Heart right ventricle (tissue), 16 donors: Measurements from ENCODE around the gene DIP2A. TPM values are rescaled to one million over a fixed set of nuclear protein-coding genes. Genes with fewer than 3 reads are reported as not detected.
A peak's percentile ranks its signal among the peaks of the same experiment; 100 is the strongest.

Experiments used
- ATAC-seq, 8 donors: fragments of 200-7000 bp; cut with Tn5 transposase; one replicate each; pipeline ENCODE4 v1.9.1; 2020; ENCODE audit warnings: mild to moderate bottlenecking in 8 of 8, moderate library complexity in 8 of 8, moderate number of reproducible peaks in 1 of 8
- DNase-seq, 2 donors: peaks; one replicate each; pipeline ENCODE4 v3.0.0-alpha.2; 2020
- H3K27ac ChIP-seq, 10 donors: fragments of 200-600 bp; sonication (generic) in 2 of 10; one replicate each; pipeline versions ENCODE4 v1.5.0 to v1.8.0; 2020 to 2022; ENCODE audit warnings: mild to moderate bottlenecking in 3 of 10
- H3K27me3 ChIP-seq, 7 donors: fragments of 200-600 bp; one replicate each; pipeline ENCODE4 v1.8.0; 2021 to 2022; ENCODE audit warnings: mild to moderate bottlenecking in 2 of 7
- H3K36me3 ChIP-seq, 9 donors: fragments of 200-600 bp; sonication (generic) in 1 of 9; one replicate each; pipeline versions ENCODE4 v1.5.0 to v1.8.0; 2020 to 2022; ENCODE audit warnings: mild to moderate bottlenecking in 2 of 9
- H3K4me1 ChIP-seq, 9 donors: fragments of 200-600 bp; sonication (generic) in 1 of 9; one replicate each; pipeline versions ENCODE4 v1.5.0 to v1.8.0; 2020 to 2022; ENCODE audit warnings: mild to moderate bottlenecking in 4 of 9
- H3K4me3 ChIP-seq, 10 donors: fragments of 200-600 bp; sonication (generic) in 2 of 10; one replicate each; pipeline versions ENCODE4 v1.5.0 to v1.8.0; 2020 to 2022; ENCODE audit warnings: mild to moderate bottlenecking in 7 of 10, moderate library complexity in 2 of 10
- H3K9me3 ChIP-seq, 11 donors: fragments of 200-600 bp in 10 of 11; sonication (generic) in 2 of 11; one replicate each; pipeline versions ENCODE4 v1.5.0 to v1.8.0; 2013 to 2022; ENCODE audit warnings: mild to moderate bottlenecking in 2 of 11, control low read depth in 1 of 11, moderate library complexity in 1 of 11
- CTCF ChIP-seq, 9 donors: fragments of 200-600 bp; sonication (generic) in 2 of 9; IDR thresholded peaks; one replicate each; pipeline versions ENCODE4 v1.5.0 to v1.8.0; 2021 to 2022; ENCODE audit warnings: antibody characterized with exemption in 9 of 9, mild to moderate bottlenecking in 5 of 9, moderate library complexity in 1 of 9
- WGBS, 2 donors: extraction: QIAGEN DNeasy Blood & Tissue Kit; methylation state at CpG; one replicate each; pipeline ENCODE4 v1.1.7; 2013; ENCODE audit warnings: inconsistent platforms in 1 of 2; 5-methylcytosine and 5-hydroxymethylcytosine counted together
- intact Hi-C, 10 donors: fragments of 100-400 bp; cut with DNase I; formaldehyde crosslinking; loops; one replicate each; pipeline versions ENCODE4 v1.11.1 to v1.14.2; 2022
- polyA plus RNA-seq, 2 donors: library from polyadenylated mRNA; stranded (reverse); fragments of 200-250 nt; gene quantifications; one replicate each; pipeline ENCODE4 v1.2.3, GENCODE V29; 2013
- total RNA-seq, 10 donors: library from RNA; stranded (reverse); fragmentation: NEBNext Ultra II Directional in 3 of 10; extraction: Animal tissue kit (Norgen Biotek cat#: 25700) in 3 of 10; gene quantifications; one replicate each; pipeline versions ENCODE4 v1.2.1 to v1.2.4, GENCODE V29; 2021 to 2023
- donor health status: Arrhythmogenic right ventricular cardiomyopathy.
- donor health status: ischemic (EF 13 %, LVEDD 7.1; RV severe dilation, severe dysfunction).
- donor health status: healthy with polysubstance abuse.
- donor health status: DM: no; HTN: yes; CAD: no.
- donor health status: DM: no; HTN: no; CAD: no.
- donor health status: ischemic (EF 25% LVEDD 6.9; RV normal size, moderate dysfunction).
- donor health status: ischemic (EF 25% LVEDD 5.7; RV mildly dilated, moderate dysfunction).
- donor health status: healthy.
- donor health status: DM: yes; HTN: yes; CAD: no.
- donor health status: Ischemic cardiomyopathy.
- donor health status: ischemic (EF 35%, LVEDD 5.7; RV mildly dilated, moderate dysfunction).
- donor health status: nonischemic (EF 11% LVEDD 7.7; RV severe dilation, severe dysfunction).
- donor health status: DM: yes; HTN: yes; CAD: no.
- donor health status: PGD.
- donor health status: ischemic (EF 29% LVEDD 5.4; RV normal size, mild dysfunction).
- donor health status: nonischemic (EF 23%, LVEDD 6.1; RV moderate dilation, normal function).

DIP2A gene
- total and polyA plus RNA-seq, 12 donors, result 9.4 to 45.2 (median 22.9) TPM

- WGBS, 2 donors, result 97 to 100% methylated on average over 1 of the region's 1 CpG
- Histone ChIP-seq H3K9me3 (peaks cover 0 to 4% (median 0%) of the 10 kb centered on the region in 11 donors), H3K27ac (no peak overlapping the region), H3K27me3 (no peaks in the 10 kb centered on the region), H3K4me3 (no peak overlapping the region), H3K36me3 (no peaks in the 10 kb centered on the region), H3K4me1 (peaks cover 0 to 14% (median 0%) of the 10 kb centered on the region in 9 donors)
- intact Hi-C loops, result no loop called here
- DNase-seq (no peak), ATAC-seq (no peak)
- TF ChIP-seq CTCF (IDR thresholded peaks at IDR 0.05), result no peak
Observed at GRCh38 chr21:46616656-46617055, 158.0 kb downstream of the DIP2A start.

- Histone ChIP-seq H3K27ac (no peak overlapping the region), H3K4me1 (peaks cover 0 to 22% (median 0%) of the 10 kb centered on the region in 9 donors), H3K9me3 (peaks cover 0 to 4% (median 0%) of the 10 kb centered on the region in 11 donors), H3K27me3 (no peaks in the 10 kb centered on the region), H3K36me3 (no peaks in the 10 kb centered on the region), H3K4me3 (no peak overlapping the region)
- DNase-seq (no peak), ATAC-seq (peak in 1 of 8 donors; percentile 44)
- WGBS, 2 donors, result 58 to 66% methylated on average over 6 of the region's 6 CpGs
- intact Hi-C loops, result no loop called here
- no peak for TF ChIP-seq CTCF (IDR thresholded peaks at IDR 0.05)
Observed at GRCh38 chr21:46617267-46618051, 158.8 kb downstream of the DIP2A start.

GRCh38 chr21:46618738-46619379 is 160.2 kb downstream of the DIP2A start:
- intact Hi-C loops, result no loop called here
- no peak overlapping the region for H3K27ac ChIP-seq
- no peak for TF ChIP-seq CTCF (IDR thresholded peaks at IDR 0.05)
- no peaks in the 10 kb centered on the region for H3K36me3 ChIP-seq
- ATAC-seq (no peak), DNase-seq (no peak)
- peaks cover 0 to 34% (median 0%) of the 10 kb centered on the region in 9 donors for H3K4me1 ChIP-seq
- H3K27me3 ChIP-seq, result no peaks in the 10 kb centered on the region
- H3K4me3 ChIP-seq, result no peak overlapping the region
- H3K9me3 ChIP-seq, result peaks cover 0 to 4% (median 0%) of the 10 kb centered on the region in 11 donors
- WGBS, 2 donors, result 93 to 96% methylated on average over 5 of the region's 5 CpGs

Other genes starting within 250 kb of the DIP2A start
- 10 to 100 TPM; 30.5 to 74.7 (median 40.7) TPM for gene LSS, start 230.1 kb upstream of the DIP2A start, total RNA-seq
- gene LSS, start 230.1 kb upstream of the DIP2A start, polyA plus RNA-seq, result 10 to 100 TPM; 22.5 to 44.0 TPM
- gene MCM3AP, start 173.3 kb upstream of the DIP2A start, total RNA-seq, result 10 to 100 TPM; 45.6 to 68.4 (median 53.9) TPM
- 10 to 100 TPM; 31.0 to 37.1 TPM for gene MCM3AP, start 173.3 kb upstream of the DIP2A start, polyA plus RNA-seq
- gene YBEY, start 172.5 kb upstream of the DIP2A start, total RNA-seq, result 10 to 100 TPM; 11.9 to 25.7 (median 16.7) TPM
- gene YBEY, start 172.5 kb upstream of the DIP2A start, polyA plus RNA-seq, result 10 to 100 TPM; 15.8 to 18.1 TPM
- 1 to 10 TPM in 8 of 10 donors, under 1 TPM in 2; 0.98 to 2.0 (median 1.3) TPM for gene C21orf58, start 135.0 kb upstream of the DIP2A start, total RNA-seq
- 1 to 10 TPM in 1 of 2 donors, under 1 TPM in 1; 0.51 to 2.9 TPM for gene C21orf58, start 135.0 kb upstream of the DIP2A start, polyA plus RNA-seq
- 10 to 100 TPM; 17.5 to 58.6 (median 29.7) TPM for gene PCNT, start 134.7 kb upstream of the DIP2A start, total RNA-seq
- 10 to 100 TPM; 23.0 to 25.4 TPM for gene PCNT, start 134.7 kb upstream of the DIP2A start, polyA plus RNA-seq
- gene S100B, start 146.2 kb downstream of the DIP2A start, total RNA-seq, result 1 to 10 TPM in 8 of 10 donors, under 1 TPM in 1, not detected in 1; 0.53 to 5.2 (median 2.9) TPM
- gene S100B, start 146.2 kb downstream of the DIP2A start, polyA plus RNA-seq, result 10 to 100 TPM in 1 of 2 donors, 1 to 10 TPM in 1; 4.9 to 11.7 TPM
- 10 to 100 TPM; 40.3 to 70.1 (median 56.9) TPM for gene PRMT2, start 176.8 kb downstream of the DIP2A start, total RNA-seq
- 10 to 100 TPM; 31.2 to 51.6 TPM for gene PRMT2, start 176.8 kb downstream of the DIP2A start, polyA plus RNA-seq